K562 (cell line): ENCODE results near the gene GOPC. TPM values are rescaled to one million over a fixed set of nuclear protein-coding genes. Genes with fewer than 3 reads are reported as not detected.

ENCODE experiments used
- ATAC-seq: fragments of 200-7000 bp; cut with Tn5 transposase; 3 replicates; pipeline ENCODE4 v1.9.1; 2020; ENCODE audit warnings: moderate library complexity
- BruUV-seq: library from RNA; stranded (reverse); fragments of 400-500 nt; replicated peaks from 2 replicates; lab custom pipeline; 2021; lab: Mats Ljungman, UMichigan
- CTCF ChIA-PET: fragments of 300-600 bp; formaldehyde crosslinking; extraction: SDS; loops from one replicate; lab custom pipeline; 2021; ENCODE audit warnings: low intra/inter-chr PET ratio; lab: Yijun Ruan, JAX
- POLR2A ChIA-PET: fragments of 300-600, 350-650 bp; sonication (Branson Sonifier 250); formaldehyde crosslinking; extraction: SDS; loops from one replicate; lab custom pipeline; 2021; ENCODE audit warnings: antibody characterized with exemption, inconsistent platforms; lab: Yijun Ruan, JAX
- DNase-seq, 4 experiments: peaks; one replicate each; pipeline versions ENCODE4 v3.0.0 to v3.0.0-alpha.2; 2011 to 2018; ENCODE audit warnings: low spot score in 3 of 4, mixed read lengths in 3 of 4; ENCODE audit errors: extremely low read depth in 1 of 4
- FAIRE-seq: peaks from 2 replicates; lab custom pipeline; 2011; peaks lifted over from hg19 to GRCh38; lab: Jason Lieb, UNC
- H2AFZ ChIP-seq: 2 replicates; pipeline ENCODE4 v1.6.0; 2011; ENCODE audit warnings: low read depth, low read length, control low read depth, inconsistent platforms
- H3K27ac ChIP-seq: fragments of 200-600 bp; 3 replicates; pipeline ENCODE4 v1.8.0; 2011; ENCODE audit warnings: low read depth, mild to moderate bottlenecking, control low read depth, inconsistent platforms, low read length, moderate library complexity, mixed read lengths; ENCODE audit errors: extremely low read depth
- H3K27me3 ChIP-seq, 2 experiments: fragments of 300-600 bp in 1 of 2; 2 replicates in 1 of 2; 3 replicates in 1 of 2; pipeline versions ENCODE4 v1.6.0 to v1.8.0; 2011; ENCODE audit warnings: inconsistent platforms in 2 of 2, low read length in 2 of 2, mild to moderate bottlenecking in 1 of 2, mixed read lengths in 1 of 2, moderate library complexity in 1 of 2; ENCODE audit not compliant: control insufficient read depth in 2 of 2, insufficient read depth in 2 of 2
- H3K36me3 ChIP-seq: fragments of 300-600 bp; 3 replicates; pipeline ENCODE4 v1.8.0; 2011; ENCODE audit warnings: mild to moderate bottlenecking, low read length, inconsistent platforms; ENCODE audit not compliant: control insufficient read depth, insufficient read depth
- H3K4me1 ChIP-seq, 2 experiments: fragments of 200-600 bp in 1 of 2; replicated peaks in 1 of 2; 2 replicates in 1 of 2; 3 replicates in 1 of 2; pipeline versions ENCODE4 v1.5.1 to v1.8.0; 2011; ENCODE audit warnings: inconsistent platforms in 2 of 2, low read length in 2 of 2, mild to moderate bottlenecking in 1 of 2, mixed read lengths in 1 of 2, moderate library complexity in 1 of 2; ENCODE audit not compliant: control insufficient read depth in 2 of 2, insufficient read depth in 2 of 2
- H3K4me2 ChIP-seq: 2 replicates; pipeline ENCODE4 v1.6.1; 2011; ENCODE audit warnings: low read length, control low read depth, inconsistent platforms, mixed read lengths; ENCODE audit not compliant: insufficient read depth
- H3K4me3 ChIP-seq: fragments of 200-600 bp; sonication (generic), shearing (Covaris generic); 2 replicates; pipeline ENCODE4 v1.5.1; 2016; ENCODE audit warnings: control low read depth, inconsistent platforms
- H3K79me2 ChIP-seq: fragments of 200-600 bp; 3 replicates; pipeline ENCODE4 v1.8.0; 2011; ENCODE audit warnings: low read length, inconsistent platforms; ENCODE audit not compliant: control insufficient read depth, insufficient read depth
- H3K9ac ChIP-seq, 2 experiments: 2 replicates each; pipeline versions ENCODE4 v1.6.0 to v1.6.1; 2011; ENCODE audit warnings: low read depth in 2 of 2, low read length in 2 of 2, control low read depth in 1 of 2, inconsistent platforms in 1 of 2, mild to moderate bottlenecking in 1 of 2, mixed read lengths in 1 of 2; ENCODE audit not compliant: insufficient read depth in 1 of 2
- H3K9me1 ChIP-seq: one replicate; pipeline ENCODE4 v1.6.0; 2011; ENCODE audit warnings: inconsistent platforms, mild to moderate bottlenecking, low read length, moderate library complexity; ENCODE audit not compliant: control insufficient read depth, insufficient read depth
- H3K9me3 ChIP-seq: replicated peaks from 2 replicates; pipeline ENCODE4 v1.5.1; 2011; ENCODE audit warnings: low read depth, low read length, inconsistent platforms; ENCODE audit not compliant: control insufficient read depth, insufficient read depth
- H4K20me1 ChIP-seq: replicated peaks from 2 replicates; pipeline ENCODE4 v1.6.1; 2011; ENCODE audit warnings: low read length, inconsistent platforms, mixed read lengths; ENCODE audit not compliant: control insufficient read depth, insufficient read depth
- CEBPG ChIP-seq, 3 experiments: fragments of 200-800 bp in 1 of 3; sonication (Bioruptor generic) in 1 of 3; sonication (generic) in 1 of 3; formaldehyde crosslinking in 1 of 3; IDR thresholded peaks in 2 of 3; conservative IDR thresholded peaks in 1 of 3; 2 replicates each; pipeline versions ENCODE4 v1.6.1 to v1.8.0; 2016 to 2022; ENCODE audit warnings: missing compliant biosample characterization in 2 of 3, missing genetic modification characterization in 2 of 3, mild to moderate bottlenecking in 1 of 3, missing genetic modification reagents in 1 of 3
- EHMT2 ChIP-seq: fragments of 450-650 bp; IDR thresholded peaks from 2 replicates; pipeline ENCODE4 v1.6.1; 2018; ENCODE audit warnings: antibody characterized with exemption
- ETS2 ChIP-seq: IDR thresholded peaks from 2 replicates; pipeline ENCODE4 v1.6.1; 2016; ENCODE audit warnings: borderline replicate concordance, missing genetic modification characterization, mild to moderate bottlenecking, moderate library complexity, missing compliant biosample characterization; ENCODE audit not compliant: poor library complexity, severe bottlenecking
- FOXK1 ChIP-seq: sonication (generic); formaldehyde crosslinking; IDR thresholded peaks from 2 replicates; pipeline ENCODE4 v1.8.0; 2022; ENCODE audit warnings: missing genetic modification reagents, mild to moderate bottlenecking, borderline replicate concordance
- HES1 ChIP-seq: fragments of 450-650 bp; IDR thresholded peaks from 2 replicates; pipeline ENCODE4 v1.6.1; 2016; ENCODE audit warnings: low read depth, mild to moderate bottlenecking, moderate library complexity
- MAFK ChIP-seq: IDR thresholded peaks from 2 replicates; pipeline ENCODE4 v1.6.1; 2011; ENCODE audit warnings: low read length, improper control_type of control experiment
- NFRKB ChIP-seq: fragments of 450-650 bp; IDR thresholded peaks from 2 replicates; pipeline ENCODE4 v1.6.1; 2016; ENCODE audit warnings: low read depth
- PRDM10 ChIP-seq: fragments of 450-650 bp; IDR thresholded peaks from 2 replicates; pipeline ENCODE4 v1.6.1; 2018; ENCODE audit not compliant: partially characterized antibody
- TSC22D4 ChIP-seq: fragments of 450-650 bp; IDR thresholded peaks from 2 replicates; pipeline ENCODE4 v1.6.1; 2016; ENCODE audit warnings: missing genetic modification characterization, missing biosample characterization, control low read depth
- ZNF583 ChIP-seq: fragments of 250-450 bp; sonication (Bioruptor Pico); IDR thresholded peaks from 2 replicates; pipeline ENCODE4 v1.4.0; 2020
- WGBS: fragments of 100-300 bp; shearing (Covaris generic); methylation state at CpG from one replicate; pipeline ENCODE4 v1.1.6; 2016; ENCODE audit warnings: low coverage, mixed read lengths; ENCODE audit not compliant: insufficient coverage; ENCODE audit errors: missing lambda C conversion rate; 5-methylcytosine and 5-hydroxymethylcytosine counted together
- in situ Hi-C: fragments of 300-500 bp; cut with MboI; formaldehyde crosslinking; loops from 4 replicates; pipeline ENCODE4 v1.15.0; 2018; ENCODE audit warnings: inconsistent platforms, mixed read lengths
- intact Hi-C: fragments of 100-400 bp; cut with micrococcal nuclease; formaldehyde crosslinking; loops from 2 replicates; pipeline ENCODE4 v1.14.2; 2022
- polyA plus RNA-seq, 8 experiments: library from polyadenylated mRNA; depleted of rRNA in 4 of 8; stranded (reverse) in 5 of 8; unstranded in 3 of 8; fragments of >200 nt; fragmentation: Nextera tagmentation in 2 of 8; fragmentation: Illumina TruSeq in 1 of 8; extraction: Ambion mirVana in 2 of 8; extraction: Trizol in 1 of 8; gene quantifications; 2 replicates each; pipeline versions ENCODE4 v1.2.1 to v1.2.3, GENCODE V29; 2011 to 2014; ENCODE audit warnings: inconsistent platforms in 1 of 8, missing spikeins in 1 of 8
- total RNA-seq, 7 experiments: library from RNA; depleted of rRNA in 6 of 7; stranded (reverse); fragments of >200 nt in 6 of 7; fragmentation: Illumina TruSeq in 2 of 7; extraction: Trizol in 2 of 7; gene quantifications; 2 replicates each; pipeline versions ENCODE4 v1.2.1 to v1.2.3, GENCODE V29; 2011 to 2021; ENCODE audit warnings: low replicate concordance in 1 of 7

Gene GOPC
- total and polyA plus RNA-seq, 9 of the 15 experiments (the other 6 are each of a cell fraction or from before 2014, with no cell fraction given), result 10.0 to 32.2 (median 25.6) TPM

GRCh38 chr6:117534974-117535373, 67.3 kb downstream of the GOPC start:
- Histone ChIP-seq H3K79me2 (no peaks in the 10 kb centered on the region), H3K9me3 (no peaks in the 10 kb centered on the region), H4K20me1 (no peaks in the 10 kb centered on the region), H3K9me1 (no peaks in the 10 kb centered on the region), H3K27me3 (no peaks in the 10 kb centered on the region), H3K27ac (no peak overlapping the region), H3K36me3 (no peaks in the 10 kb centered on the region; the same call in 2 of the 3 replicates), H3K4me1 (peaks cover 0 to 15% of the 10 kb centered on the region in 2 experiments; a peak in 2 of 5 replicates), H3K4me3 (no peak overlapping the region), H3K9ac (no peak overlapping the region), H2AFZ (no peak overlapping the region), H3K4me2 (no peak overlapping the region)
- DNase-seq, result no peak
- TF ChIP-seq EHMT2 (no peak), ZNF583 (CRISPR knock-in tag) (no peak)
- intact Hi-C loops, result loop anchor here (5.0 kb wide), 1 partner anchor 53 kb away; the partner anchor contains the start of gene DCBLD1
- no peak for ATAC-seq
- in situ Hi-C loops, result no loop called here
- POLR2A ChIA-PET, result no interaction called here
- no peak for FAIRE-seq
- CTCF ChIA-PET, result no interaction called here
- BruUV-seq, result no TSS peak
- 60% methylated on average over 3 of the region's 3 CpGs for WGBS

GRCh38 chr6:117533775-117534174, 68.5 kb downstream of the GOPC start:
- Histone ChIP-seq H3K4me2 (no peak overlapping the region), H3K27me3 (no peaks in the 10 kb centered on the region), H3K36me3 (no peaks in the 10 kb centered on the region; the same call in 2 of the 3 replicates), H3K79me2 (no peaks in the 10 kb centered on the region), H4K20me1 (no peaks in the 10 kb centered on the region), H3K9me1 (no peaks in the 10 kb centered on the region), H3K9me3 (no peaks in the 10 kb centered on the region), H3K27ac (no peak overlapping the region), H3K4me1 (peaks cover 0 to 15% of the 10 kb centered on the region in 2 experiments; a peak in 2 of 5 replicates), H3K9ac (no peak overlapping the region), H3K4me3 (no peak overlapping the region), H2AFZ (no peak overlapping the region)
- POLR2A ChIA-PET, result no interaction called here
- WGBS, result 84% methylated on average over 4 of the region's 4 CpGs
- ATAC-seq, result no peak
- intact Hi-C loops, result no loop called here
- BruUV-seq, result no TSS peak
- CTCF ChIA-PET, result no interaction called here
- in situ Hi-C loops, result no loop called here
- no peak for FAIRE-seq
- DNase-seq, result no peak
- no peak for TF ChIP-seq PRDM10
- no peak for TF ChIP-seq MAFK
- TF ChIP-seq NFRKB, result no peak
- no peak for TF ChIP-seq CEBPG (CRISPR knock-in tag; IDR thresholded peaks at IDR 0.05)
- no peak for TF ChIP-seq CEBPG (tag; conservative IDR thresholded peaks at IDR 0.05 in 1 of 2, IDR thresholded peaks at IDR 0.05 in 1 of 2)
- no peak for TF ChIP-seq FOXK1 (CRISPR knock-in tag)
- TF ChIP-seq ETS2 (tag), result no peak
- TF ChIP-seq HES1, result no peak
- TF ChIP-seq TSC22D4 (tag), result no peak
